Measurements from ENCODE around the gene RAB26.
"Not testable (repeated sequence)": the region's sequence is repeated elsewhere in the genome, so short reads cannot be mapped to it uniquely, and the experiment has no call there.

Gene RAB26, protein sequence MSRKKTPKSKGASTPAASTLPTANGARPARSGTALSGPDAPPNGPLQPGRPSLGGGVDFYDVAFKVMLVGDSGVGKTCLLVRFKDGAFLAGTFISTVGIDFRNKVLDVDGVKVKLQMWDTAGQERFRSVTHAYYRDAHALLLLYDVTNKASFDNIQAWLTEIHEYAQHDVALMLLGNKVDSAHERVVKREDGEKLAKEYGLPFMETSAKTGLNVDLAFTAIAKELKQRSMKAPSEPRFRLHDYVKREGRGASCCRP

GRCh38 chr16:2147981-2148671 lies at the start of gene RAB26:
Gene RAB26 (plus strand): TSS chr16:2148625. CDS start chr16:2148784, 159 bp downstream.
- no peak for DNase-seq (ENCODE audit: low read depth in 2 of 2)

GRCh38 chr16:2101581-2101980 lies 46.8 kb upstream of the RAB26 start:
- not testable (repeated sequence) for DNase-seq (ENCODE audit: low read depth in 2 of 2)

DNA sequence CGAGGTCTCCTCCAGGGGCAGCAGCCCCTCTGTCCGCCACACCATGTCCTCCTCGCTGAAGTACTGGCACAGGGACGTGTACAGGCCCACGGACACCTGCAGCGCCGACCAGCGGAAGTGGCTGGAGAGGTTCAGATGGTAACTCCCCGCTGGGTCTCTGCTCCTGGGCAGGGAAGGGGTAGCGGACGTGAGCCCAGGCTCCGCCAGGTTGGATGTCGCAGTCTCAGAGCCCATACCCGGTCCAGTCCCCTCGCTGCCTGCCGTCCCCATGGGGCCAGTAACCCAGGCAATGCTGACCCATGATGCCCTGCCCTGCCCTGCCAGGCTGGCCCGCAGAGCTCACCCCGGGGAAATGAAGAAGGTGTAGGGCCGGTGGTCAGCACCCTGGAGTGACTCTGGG lies 46.0 kb upstream of the RAB26 start:
- DNase-seq (ENCODE audit: low read depth in 2 of 2) = no peak

DNA sequence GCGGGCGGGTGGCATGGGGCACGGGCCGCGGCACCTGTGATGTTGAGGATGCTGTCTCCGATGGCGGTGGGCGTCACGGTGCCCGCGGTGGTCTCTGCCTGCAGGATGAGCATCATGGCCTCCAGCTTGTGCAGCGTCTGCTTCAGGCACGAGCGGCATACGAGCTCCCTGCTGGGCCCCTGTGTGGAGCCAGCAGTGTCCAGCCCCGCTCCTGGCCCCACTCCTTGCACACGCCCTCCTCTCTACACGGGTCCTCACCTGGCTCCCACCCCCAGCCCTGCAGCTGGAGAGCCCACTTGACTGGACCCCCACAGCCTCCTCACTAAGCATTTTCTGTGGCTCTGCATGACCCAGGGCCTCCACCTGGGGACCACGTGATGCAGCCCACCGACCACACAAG lies 44.0 kb upstream of the RAB26 start:
- DNase-seq (ENCODE audit: low read depth in 2 of 2) = not testable (repeated sequence)

DNA sequence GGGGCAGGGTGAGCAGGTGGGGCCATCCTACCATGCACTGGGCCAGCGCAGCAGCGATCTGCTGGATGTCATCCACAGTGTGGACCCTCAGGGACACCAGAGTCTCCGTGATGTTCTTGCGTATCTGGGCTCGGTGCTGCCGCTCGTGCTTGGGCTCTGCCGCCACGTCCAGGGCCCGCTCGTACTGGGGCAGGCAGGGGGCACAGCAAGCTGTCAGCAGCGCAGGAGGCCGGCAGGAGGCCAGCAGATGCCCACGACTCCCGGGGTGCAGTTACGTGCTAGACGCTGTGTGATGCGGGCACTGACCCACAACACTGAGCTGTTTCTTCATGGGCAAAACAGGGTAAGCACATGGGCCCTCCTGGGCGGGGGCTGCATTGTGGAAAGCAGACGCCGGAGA lies 43.1 kb upstream of the RAB26 start:
- DNase-seq (ENCODE audit: low read depth in 2 of 2) = not testable (repeated sequence)

DNA sequence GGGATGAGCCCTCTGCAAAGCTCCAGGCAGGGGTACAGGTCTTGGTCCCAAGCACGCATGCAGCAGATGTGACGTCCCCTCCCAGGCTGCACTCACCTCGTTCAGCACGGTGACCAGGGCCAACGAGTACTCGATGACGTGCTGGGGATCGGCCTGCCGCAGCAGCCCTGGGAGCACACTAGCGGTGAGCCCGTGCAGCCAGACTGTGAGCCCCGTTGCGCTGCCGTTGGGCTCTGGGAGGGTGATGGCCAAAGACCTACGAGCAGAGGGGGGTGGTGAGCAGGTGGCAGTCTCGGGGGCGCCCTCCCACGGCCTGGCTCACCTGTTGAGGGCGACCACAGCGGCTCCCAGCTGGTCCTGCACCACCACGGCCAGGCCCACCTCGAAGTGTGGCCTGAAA lies 42.7 kb upstream of the RAB26 start:
- not testable (repeated sequence) for DNase-seq (ENCODE audit: low read depth in 2 of 2)

DNA sequence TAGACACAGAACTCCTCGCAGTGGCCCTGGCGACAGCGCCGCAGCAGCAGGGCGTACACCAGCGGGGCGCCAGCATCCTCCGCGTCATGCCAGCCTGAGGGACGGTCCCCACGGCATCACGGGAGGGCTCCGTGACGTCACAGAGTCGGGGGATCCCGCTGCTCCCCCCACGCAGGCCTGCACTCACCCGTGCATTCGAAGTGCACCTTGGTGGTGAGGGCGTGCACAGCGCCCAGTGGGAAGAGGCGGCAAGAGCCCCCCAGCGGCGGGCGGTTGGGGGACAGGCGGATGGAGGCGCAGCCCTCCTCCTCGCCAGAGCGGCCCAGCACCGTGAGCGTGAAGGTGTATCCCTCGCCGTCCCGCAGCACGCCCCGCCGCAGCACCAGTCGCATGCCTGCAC lies 42.2 kb upstream of the RAB26 start:
- DNase-seq (ENCODE audit: low read depth in 2 of 2) = not testable (repeated sequence)

DNA sequence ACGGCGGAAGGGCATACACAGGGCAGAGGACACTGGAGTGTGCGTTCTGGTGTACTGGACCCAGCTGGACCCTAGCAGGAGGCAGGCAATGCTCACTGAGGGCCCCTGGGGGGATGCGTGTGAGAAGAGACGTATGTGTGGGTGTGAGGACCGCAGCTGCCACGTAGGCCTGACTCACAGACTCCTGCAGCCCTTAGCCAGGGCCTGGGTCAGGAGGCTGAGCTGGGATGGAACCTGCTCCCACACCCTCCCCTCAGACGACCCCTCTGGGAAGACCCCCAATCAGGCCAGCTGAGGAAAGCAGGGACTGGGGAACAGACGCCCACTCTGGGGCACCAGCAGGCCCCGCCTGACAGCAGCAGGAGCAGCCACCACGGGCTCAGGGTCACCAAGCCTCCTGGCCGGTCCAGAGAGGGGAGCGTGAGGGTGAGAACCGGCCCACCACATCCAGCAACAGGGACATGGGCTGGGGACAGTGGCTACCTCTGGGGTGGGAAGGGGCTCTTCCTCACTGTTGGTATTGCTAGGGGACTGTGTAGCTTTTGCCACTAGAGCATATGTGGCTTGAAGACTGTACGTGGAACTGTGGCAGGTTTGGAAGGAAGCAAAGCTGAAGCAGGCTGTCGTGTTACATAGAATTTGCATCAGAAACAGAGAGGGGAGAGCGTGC lies 41.2 kb upstream of the RAB26 start:
- not testable (repeated sequence) for DNase-seq (ENCODE audit: low read depth in 2 of 2)

DNA sequence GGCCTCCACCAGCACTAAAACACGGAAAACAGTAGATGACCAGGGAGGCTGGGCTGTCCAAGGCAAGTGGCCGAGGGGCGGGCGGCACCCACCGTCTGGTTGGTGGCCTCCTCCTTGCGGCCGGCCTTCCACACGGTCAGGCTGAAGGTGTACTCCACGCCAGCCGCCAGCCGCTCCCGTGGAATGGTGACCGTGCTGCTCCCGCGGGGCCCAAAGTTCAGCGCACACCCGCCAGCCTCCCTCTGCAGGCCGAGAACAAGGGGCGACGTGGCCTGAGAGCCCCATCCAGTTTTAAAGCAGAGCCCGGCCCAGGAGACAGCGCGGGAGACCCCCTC lies 40.7 kb upstream of the RAB26 start:
- not testable (repeated sequence) for DNase-seq (ENCODE audit: low read depth in 2 of 2)

GRCh38 chr16:2108446-2109270 lies 39.8 kb upstream of the RAB26 start:
- not testable (repeated sequence) for DNase-seq (ENCODE audit: low read depth in 2 of 2)

- not testable (repeated sequence) for DNase-seq (ENCODE audit: low read depth in 2 of 2)
Measured at GRCh38 chr16:2109271-2109580, 39.2 kb upstream of the RAB26 start.

GRCh38 chr16:2109872-2110271 lies 38.6 kb upstream of the RAB26 start:
- not testable (repeated sequence) for DNase-seq (ENCODE audit: low read depth in 2 of 2)

DNA sequence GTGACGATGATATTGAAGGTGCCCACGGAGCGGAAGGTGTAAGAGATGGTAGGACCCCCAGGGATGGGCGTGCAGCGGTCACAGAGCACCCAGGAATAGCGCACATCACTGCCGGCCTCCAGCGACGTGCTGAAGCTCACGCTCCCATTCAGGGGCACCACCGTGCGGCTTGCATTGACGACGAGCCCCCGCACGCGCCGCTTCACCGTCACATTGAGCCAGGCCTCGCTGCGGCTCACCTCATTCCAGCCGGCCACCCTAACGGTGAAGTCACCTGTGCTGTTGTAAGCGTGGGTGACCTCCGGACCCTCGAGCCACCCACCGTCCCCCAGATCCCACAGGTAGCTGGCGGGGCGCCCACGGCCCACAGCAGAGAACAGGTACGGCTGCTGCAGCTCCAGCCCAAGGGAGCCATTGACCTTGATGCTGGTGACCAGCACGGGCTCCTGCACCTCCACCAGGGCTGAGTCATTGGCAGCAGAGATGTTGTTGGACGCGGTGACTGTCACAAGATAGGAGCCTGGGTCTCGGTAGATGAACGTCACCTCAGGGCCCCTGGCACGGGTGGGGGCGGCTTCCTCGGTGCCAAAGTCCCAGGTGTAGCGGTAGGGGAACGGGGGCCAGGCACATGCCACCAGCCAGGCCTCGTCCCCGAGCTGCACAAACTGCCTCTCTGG lies 38.0 kb upstream of the RAB26 start:
- not testable (repeated sequence) for DNase-seq (ENCODE audit: low read depth in 2 of 2)

DNA sequence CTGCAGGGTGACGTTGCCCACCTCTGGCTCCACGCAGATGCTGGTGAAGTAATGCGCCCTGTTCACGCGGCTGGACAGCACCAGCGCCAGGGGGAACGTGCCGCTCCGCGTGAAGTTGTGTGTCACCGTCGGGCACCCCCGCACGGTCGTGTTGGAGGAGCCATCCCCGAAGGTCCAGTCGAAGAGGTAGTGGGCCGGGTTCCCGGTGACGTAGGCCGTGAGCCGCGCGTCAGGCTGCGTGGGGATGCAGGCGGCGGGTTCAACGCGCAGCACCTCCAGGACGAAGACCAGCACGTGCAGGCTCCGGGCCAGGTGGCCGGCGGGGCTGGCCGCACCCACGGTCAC lies 37.4 kb upstream of the RAB26 start:
- not testable (repeated sequence) for DNase-seq (ENCODE audit: low read depth in 2 of 2)

- not testable (repeated sequence) for DNase-seq (ENCODE audit: low read depth in 2 of 2)
Measured at GRCh38 chr16:2111412-2112335, 36.8 kb upstream of the RAB26 start.

DNA sequence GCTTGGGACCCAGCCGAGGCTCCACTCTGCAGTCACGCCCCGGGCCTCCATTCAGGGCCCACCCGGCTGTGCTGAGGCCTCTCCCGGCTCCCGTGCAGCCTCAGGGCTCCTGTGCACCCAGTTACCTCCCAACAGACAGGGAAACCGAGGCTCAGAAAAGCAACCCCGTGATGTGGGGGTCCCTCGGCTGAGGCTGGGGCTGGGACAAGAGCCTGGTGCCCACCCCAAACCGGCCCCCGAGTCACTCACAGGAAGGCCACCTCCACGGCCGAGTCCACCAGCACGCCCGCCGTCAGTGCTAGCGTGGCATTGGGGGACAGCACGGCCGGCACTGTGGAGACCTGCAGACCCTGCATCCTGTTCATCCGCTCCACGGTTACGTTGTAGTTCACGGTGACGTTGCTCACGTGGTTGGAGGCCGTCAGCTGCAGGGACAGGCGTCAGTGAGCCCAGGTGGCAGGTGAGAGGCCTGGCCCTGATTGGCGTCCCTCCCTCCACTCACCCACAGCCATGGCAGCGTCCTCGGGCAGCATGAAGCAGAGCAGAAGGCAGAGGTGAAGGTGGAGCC lies 35.8 kb upstream of the RAB26 start:
- DNase-seq (ENCODE audit: low read depth in 2 of 2) = not testable (repeated sequence)

GRCh38 chr16:2114225-2114624 lies 34.2 kb upstream of the RAB26 start:
- DNase-seq (ENCODE audit: low read depth in 2 of 2) = not testable (repeated sequence)

- DNase-seq (ENCODE audit: low read depth in 2 of 2) = not testable (repeated sequence)
Measured at GRCh38 chr16:2114885-2115590, 33.4 kb upstream of the RAB26 start.

- no peak for DNase-seq (ENCODE audit: low read depth in 2 of 2)
Measured at GRCh38 chr16:2115591-2115973, 32.8 kb upstream of the RAB26 start.

DNA sequence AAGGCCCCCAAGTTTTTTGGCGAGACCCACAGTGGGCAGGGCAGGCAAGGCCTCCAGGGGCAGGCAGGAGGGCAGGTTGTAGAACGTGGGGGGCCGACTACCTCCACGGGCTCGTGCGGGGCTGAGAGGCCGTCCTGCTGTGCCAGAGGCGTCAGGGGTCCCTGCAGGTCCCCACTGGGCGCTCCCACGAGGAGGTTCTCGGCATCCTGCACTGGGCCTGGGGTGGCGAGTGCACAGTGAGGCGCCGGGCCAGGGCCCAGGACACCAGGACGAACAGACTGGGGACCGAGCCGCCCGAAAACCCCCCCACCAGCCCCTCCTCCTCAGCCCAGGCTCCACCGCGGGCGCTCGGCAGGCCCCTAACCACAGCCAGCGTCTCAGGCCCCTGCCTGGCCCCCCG lies 32.0 kb upstream of the RAB26 start:
- not testable (repeated sequence) for DNase-seq (ENCODE audit: low read depth in 2 of 2)

All from stimulated activated CD4-positive, alpha-beta T cell treated with anti-CD3 and anti-CD28 coated beads, Interleukin-15, amount 100 ng/mL, for 48 hours (primary cell).